Thyroid gland (tissue), 4 donors: ENCODE results near the gene IQSEC1. TPM values are rescaled to one million over a fixed set of nuclear protein-coding genes. Genes with fewer than 3 reads are reported as not detected.

Source experiments
- DNase-seq, 2 donors: peaks; one replicate each; pipeline ENCODE4 v3.0.0-alpha.2; 2019
- H3K27ac ChIP-seq, 3 donors: fragments of 200-600 bp; sonication (generic); 1 replicate in 2 of 3; 2 replicates in 1 of 3; pipeline ENCODE4 v1.5.1; 2016 to 2019; ENCODE audit warnings: mild to moderate bottlenecking in 1 of 3, moderate library complexity in 1 of 3
- H3K27me3 ChIP-seq: fragments of 200-600 bp; sonication (generic); one replicate; pipeline ENCODE4 v1.5.1; 2019
- H3K36me3 ChIP-seq, 2 donors: fragments of 200-600 bp; sonication (generic); one replicate each; pipeline ENCODE4 v1.5.1; 2016 to 2019
- H3K4me1 ChIP-seq, 2 donors: fragments of 200-600 bp; sonication (generic); one replicate each; pipeline ENCODE4 v1.5.1; 2017 to 2019
- H3K4me3 ChIP-seq, 3 donors: fragments of 200-600 bp; sonication (generic); replicated peaks in 1 of 3; 1 replicate in 2 of 3; 2 replicates in 1 of 3; pipeline ENCODE4 v1.5.1; 2016; ENCODE audit warnings: mild to moderate bottlenecking in 1 of 3
- H3K9me3 ChIP-seq: fragments of 200-600 bp; sonication (generic); one replicate; pipeline ENCODE4 v1.5.1; 2017
- CTCF ChIP-seq, 6 experiments: fragments of 200-600 bp in 3 of 6; fragments of 450-650 bp in 3 of 6; sonication (generic) in 3 of 6; IDR thresholded peaks; one replicate each; pipeline ENCODE4 v1.5.1; 2016 to 2019; ENCODE audit warnings: antibody characterized with exemption in 6 of 6, mild to moderate bottlenecking in 2 of 6, inconsistent platforms in 1 of 6, moderate library complexity in 1 of 6
- POLR2A ChIP-seq, 2 donors: fragments of 450-650 bp; IDR thresholded peaks; one replicate each; pipeline ENCODE4 v1.6.1; 2017; ENCODE audit warnings: antibody characterized with exemption in 2 of 2, mild to moderate bottlenecking in 2 of 2, moderate library complexity in 1 of 2
- WGBS, 2 donors: methylation state at CpG; one replicate each; pipeline ENCODE4 v1.1.5; 2017; 5-methylcytosine and 5-hydroxymethylcytosine counted together
- intact Hi-C: fragments of 100-400 bp; cut with DNase I; formaldehyde crosslinking; loops from one replicate; pipeline ENCODE4 v1.15.1; 2023
- total RNA-seq, 4 donors: library from RNA; depleted of rRNA; stranded (reverse); fragments of >200 nt; gene quantifications; one replicate each; pipeline ENCODE4 v1.2.3, GENCODE V29; 2016

Gene IQSEC1
- total RNA-seq, 4 donors from 2014 or later: 37.1 to 48.3 (median 38.9) TPM

DNA sequence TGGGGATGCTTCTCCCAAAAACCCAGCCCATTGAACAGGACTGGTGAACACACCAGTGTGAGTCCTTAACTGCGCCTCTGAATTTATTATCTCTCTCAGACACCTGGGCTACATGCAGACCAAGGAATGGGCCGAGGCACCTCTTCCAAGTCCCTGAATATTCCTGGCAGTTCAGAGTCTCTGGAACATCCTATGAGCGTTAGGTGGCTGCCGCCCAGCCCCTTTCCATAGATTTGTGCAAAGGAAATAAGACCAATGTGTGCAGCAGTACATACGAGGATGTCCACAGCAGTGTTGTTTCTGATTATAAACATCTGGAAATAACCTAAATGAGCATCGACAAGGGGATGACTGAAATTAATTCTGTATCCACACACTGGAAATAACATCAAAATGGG is 127.0 kb downstream of the IQSEC1 start:
- peaks cover 8 to 42% of the 10 kb centered on the region in 2 donors for H3K4me1 ChIP-seq
- H3K9me3 ChIP-seq: no peaks in the 10 kb centered on the region
- 83 to 91% methylated on average over 6 of the region's 6 CpGs for WGBS, 2 donors
- DNase-seq: no peak
- peaks cover 0 to 1% of the 10 kb centered on the region in 2 donors for H3K36me3 ChIP-seq
- TF ChIP-seq CTCF (IDR thresholded peaks at IDR 0.05): no peak
- H3K27me3 ChIP-seq: no peaks in the 10 kb centered on the region
- intact Hi-C loops: no loop called here
- no peak overlapping the region for H3K27ac ChIP-seq
- H3K4me3 ChIP-seq: no peak overlapping the region

GRCh38 chr3:12944849-12945248 is 128.4 kb downstream of the IQSEC1 start:
- H3K27ac ChIP-seq: no peak overlapping the region
- no peak overlapping the region for H3K4me3 ChIP-seq
- no peak for DNase-seq
- peaks cover 0 to 6% of the 10 kb centered on the region in 2 donors for H3K36me3 ChIP-seq
- H3K9me3 ChIP-seq: no peaks in the 10 kb centered on the region
- 70 to 90% methylated on average over 3 to 5 of the region's 6 CpGs for WGBS, 2 donors
- intact Hi-C loops: no loop called here
- peaks cover 8 to 41% of the 10 kb centered on the region in 2 donors for H3K4me1 ChIP-seq
- TF ChIP-seq POLR2A (IDR thresholded peaks at IDR 0.05) (no peak), CTCF (IDR thresholded peaks at IDR 0.05) (no peak)
- no peaks in the 10 kb centered on the region for H3K27me3 ChIP-seq

- H3K4me1 ChIP-seq: peaks cover 8 to 41% of the 10 kb centered on the region in 2 donors
- TF ChIP-seq CTCF (IDR thresholded peaks at IDR 0.05): no peak
- no peak for TF ChIP-seq POLR2A (IDR thresholded peaks at IDR 0.05)
- H3K27me3 ChIP-seq: no peaks in the 10 kb centered on the region
- intact Hi-C loops: no loop called here
- H3K36me3 ChIP-seq: peaks cover 0 to 6% of the 10 kb centered on the region in 2 donors
- H3K4me3 ChIP-seq: no peak overlapping the region
- WGBS, 2 donors: 77 to 81% methylated on average over 14 to 15 of the region's 15 CpGs
- no peak for DNase-seq
- H3K27ac ChIP-seq: no peak overlapping the region
- H3K9me3 ChIP-seq: no peaks in the 10 kb centered on the region
Observed at GRCh38 chr3:12944413-12944812, 128.8 kb downstream of the IQSEC1 start.

DNA sequence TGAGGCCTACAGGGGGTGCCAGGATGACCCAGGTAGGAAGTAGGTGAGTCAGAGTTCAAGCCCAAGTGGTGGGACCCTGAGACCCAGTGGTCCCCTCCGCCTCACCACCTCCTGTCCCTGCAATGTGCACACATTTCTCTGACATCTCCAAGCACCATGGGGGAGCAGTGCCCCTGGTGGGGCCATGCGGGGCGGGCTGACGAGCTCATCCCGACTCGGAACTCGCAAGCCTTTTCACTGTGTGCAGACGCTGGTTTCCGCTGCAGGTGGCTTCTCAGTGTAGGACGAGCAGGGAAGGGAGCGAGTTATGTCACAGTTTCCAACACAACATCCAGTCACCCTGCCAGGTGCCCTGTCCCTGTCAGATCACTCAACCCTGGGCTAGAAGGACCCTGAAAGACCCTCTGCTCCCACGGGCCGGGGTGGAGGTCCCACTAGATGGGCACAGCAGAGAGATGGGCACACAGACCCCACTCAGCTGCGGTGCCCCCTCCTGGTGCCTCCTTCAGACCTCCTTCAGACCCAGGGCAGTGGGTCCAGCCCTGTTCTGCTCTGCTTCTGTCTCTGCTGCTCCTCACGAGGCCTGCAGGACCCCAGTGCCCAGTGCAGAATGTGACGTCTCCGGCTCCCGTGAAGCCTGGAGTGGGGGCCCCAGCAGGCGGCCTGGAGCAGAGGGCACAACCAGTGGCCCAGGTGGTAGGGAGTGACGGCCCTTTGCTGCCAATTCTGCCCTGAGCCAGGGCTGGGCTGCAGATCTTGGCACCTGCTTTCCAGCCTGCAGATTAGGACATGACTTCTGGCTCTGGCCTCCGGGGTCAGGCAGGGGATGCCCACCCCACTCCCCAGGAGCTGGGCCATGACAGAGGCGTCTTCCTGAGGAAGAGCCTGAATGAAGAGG is 129.9 kb downstream of the IQSEC1 start:
- H3K27me3 ChIP-seq: no peaks in the 10 kb centered on the region
- no peak overlapping the region for H3K4me3 ChIP-seq
- no peak overlapping the region for H3K27ac ChIP-seq
- no peaks in the 10 kb centered on the region for H3K9me3 ChIP-seq
- H3K4me1 ChIP-seq: peaks cover 8 to 46% of the 10 kb centered on the region in 2 donors
- H3K36me3 ChIP-seq: peaks cover 0 to 6% of the 10 kb centered on the region in 2 donors
- intact Hi-C loops: no loop called here
- DNase-seq: no peak
- no peak for TF ChIP-seq POLR2A (IDR thresholded peaks at IDR 0.05)
- no peak for TF ChIP-seq CTCF (IDR thresholded peaks at IDR 0.05)
- WGBS, 2 donors: 89 to 93% methylated on average over 12 to 14 of the region's 22 CpGs

DNA sequence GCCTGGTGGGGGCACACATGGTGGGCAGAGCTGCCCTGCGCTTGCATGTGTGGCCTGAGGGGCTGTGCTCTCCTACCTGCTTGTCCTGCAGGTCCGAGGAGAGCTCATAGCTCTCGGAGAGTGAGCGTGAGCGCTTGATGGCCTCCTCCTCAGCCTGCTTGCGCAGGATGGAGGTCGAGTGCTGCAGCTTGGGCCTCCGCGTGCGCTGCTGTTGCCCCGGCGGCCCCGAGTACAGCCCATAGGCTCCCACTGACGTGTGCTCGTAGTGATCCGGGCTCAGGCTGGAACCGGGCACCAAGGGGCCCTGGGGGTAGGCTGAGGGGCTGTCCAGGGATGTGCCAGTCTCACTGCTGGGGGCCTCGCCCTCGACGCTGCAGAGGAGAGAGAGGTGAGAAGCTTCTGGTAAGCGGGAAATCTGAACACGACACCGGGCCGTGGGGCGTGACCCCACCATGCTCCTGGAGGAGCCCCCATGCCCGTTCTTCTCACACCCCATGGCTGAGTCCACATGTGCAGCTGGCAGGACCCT is 131.7 kb downstream of the IQSEC1 start:
- Histone ChIP-seq H3K27me3 (no peaks in the 10 kb centered on the region), H3K36me3 (peaks cover 0 to 7% of the 10 kb centered on the region in 2 donors), H3K4me1 (peaks cover 0 to 36% of the 10 kb centered on the region in 2 donors), H3K9me3 (no peaks in the 10 kb centered on the region), H3K4me3 (no peak overlapping the region), H3K27ac (no peak overlapping the region)
- no peak for TF ChIP-seq POLR2A (IDR thresholded peaks at IDR 0.05)
- no peak for TF ChIP-seq CTCF (IDR thresholded peaks at IDR 0.05)
- DNase-seq: no peak
- WGBS, 2 donors: 97 to 99% methylated on average over 17 to 21 of the region's 26 CpGs
- intact Hi-C loops: no loop called here
